HG02588 (cell line): ENCODE data around the gene MAN1C1.

ENCODE experiments used
- ATAC-seq: cut with Tn5 transposase; IDR thresholded peaks from one replicate; pipeline ENCODE4 v1.9.1; 2021; ENCODE audit warnings: mild to moderate bottlenecking, moderate library complexity; ENCODE audit not compliant: unreplicated experiment

MAN1C1 gene

DNA sequence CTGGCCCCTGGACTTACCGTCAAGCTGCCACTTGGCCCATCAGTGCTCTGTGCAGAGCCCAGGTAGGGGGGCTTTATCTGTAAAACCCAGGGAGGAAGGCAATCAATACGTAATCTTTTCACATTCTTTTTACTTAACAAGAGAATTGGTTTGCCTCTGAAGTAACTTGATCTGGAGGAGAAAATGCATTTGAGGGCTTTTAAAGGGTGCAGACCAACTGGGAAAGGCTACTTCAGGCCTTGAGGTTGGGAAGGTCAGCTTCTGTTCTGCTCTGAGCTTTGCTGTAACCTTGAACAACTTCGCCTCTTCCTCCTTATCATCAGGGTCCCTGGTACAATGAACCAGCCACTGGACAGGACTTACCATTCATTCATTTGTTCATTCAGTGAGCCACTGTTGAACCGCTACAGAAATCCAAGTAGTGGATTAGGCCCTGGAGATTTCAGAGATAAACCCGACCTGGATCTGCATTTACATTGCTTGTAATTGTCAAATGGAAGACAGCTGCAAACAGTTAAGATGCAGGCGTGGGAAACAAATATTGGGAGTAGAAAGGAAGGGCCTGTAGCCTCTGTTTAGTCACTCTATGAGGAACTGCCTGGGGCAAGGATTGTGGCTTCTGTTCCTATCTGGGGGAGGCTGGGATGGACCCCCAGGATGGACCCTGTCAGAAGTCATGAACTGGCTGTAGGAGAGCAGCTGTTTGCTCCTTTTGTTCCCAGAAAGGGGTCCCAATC is 90.9 kb downstream of the MAN1C1 start:
- no peak for ATAC-seq

DNA sequence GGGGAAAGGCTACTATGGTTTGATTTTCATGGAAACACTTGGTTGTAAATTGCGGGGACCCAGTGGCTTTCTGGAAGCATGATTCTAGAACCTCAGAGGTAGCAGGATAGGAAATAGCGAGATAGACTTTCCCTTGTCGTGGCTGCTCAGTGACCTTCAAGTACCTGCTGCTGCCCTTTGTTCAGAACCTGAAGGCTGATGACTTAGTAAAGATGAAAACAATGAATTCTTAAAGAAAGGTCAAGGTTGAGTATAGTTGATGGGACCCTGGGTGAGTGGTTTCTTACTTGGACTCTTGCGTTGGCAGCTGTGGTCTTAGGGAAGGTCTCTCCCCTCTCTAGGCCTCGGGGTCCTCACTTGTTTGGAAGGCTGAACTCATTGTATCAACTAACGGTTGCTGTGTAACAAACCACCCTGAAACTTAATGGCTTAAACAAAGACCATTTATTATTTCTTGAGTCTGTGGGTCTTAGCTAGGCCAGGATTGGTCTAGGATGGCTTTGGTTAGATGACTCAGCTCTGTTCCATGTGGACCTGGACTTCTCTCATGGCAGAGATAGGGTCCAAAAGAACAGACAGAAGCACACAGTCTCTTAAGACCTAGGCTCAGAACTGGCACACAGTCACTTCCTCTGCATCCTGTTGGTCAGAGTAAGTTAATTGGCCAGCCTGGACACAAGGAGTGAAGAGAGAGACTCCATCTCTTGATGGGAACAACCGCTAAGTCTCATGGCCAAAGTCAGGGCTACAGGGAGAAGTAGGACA is 94.2 kb downstream of the MAN1C1 start:
- no peak for ATAC-seq

DNA sequence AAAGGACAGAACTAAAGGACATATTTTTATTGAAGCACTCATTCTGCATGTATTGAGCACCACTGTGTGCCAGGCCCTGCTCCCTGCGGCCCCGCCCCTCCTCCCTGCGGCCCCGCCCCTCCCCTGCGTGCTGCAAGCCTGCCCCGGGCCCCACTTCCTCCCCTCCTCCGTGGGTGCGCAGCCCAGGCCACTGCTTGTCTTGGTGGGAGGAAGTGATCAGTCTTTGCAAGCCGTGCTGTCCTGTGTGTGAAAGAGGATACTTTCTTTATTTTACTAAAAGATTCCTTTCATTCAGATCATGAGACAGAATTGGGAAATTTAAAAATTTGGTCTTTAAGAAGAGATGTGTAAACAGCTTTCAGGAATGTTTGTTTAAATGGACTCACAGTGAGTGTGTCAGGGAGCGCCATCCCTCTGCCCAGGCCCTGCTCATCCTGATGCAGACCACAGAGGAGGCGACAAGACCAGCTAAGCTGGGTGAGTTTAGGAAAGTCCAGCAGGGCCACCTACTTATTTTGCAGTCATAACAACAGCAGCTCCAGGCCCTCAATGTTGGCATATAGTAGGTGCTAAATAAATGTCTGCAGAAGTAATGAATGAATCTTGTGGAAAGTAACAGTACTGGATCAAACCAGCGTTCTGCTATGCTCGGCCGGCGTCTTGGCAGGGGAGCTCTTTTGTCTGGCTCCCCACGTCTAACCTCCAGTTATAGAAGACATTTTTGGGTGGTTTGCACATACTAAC is 95.1 kb downstream of the MAN1C1 start:
- ATAC-seq: no peak

DNA sequence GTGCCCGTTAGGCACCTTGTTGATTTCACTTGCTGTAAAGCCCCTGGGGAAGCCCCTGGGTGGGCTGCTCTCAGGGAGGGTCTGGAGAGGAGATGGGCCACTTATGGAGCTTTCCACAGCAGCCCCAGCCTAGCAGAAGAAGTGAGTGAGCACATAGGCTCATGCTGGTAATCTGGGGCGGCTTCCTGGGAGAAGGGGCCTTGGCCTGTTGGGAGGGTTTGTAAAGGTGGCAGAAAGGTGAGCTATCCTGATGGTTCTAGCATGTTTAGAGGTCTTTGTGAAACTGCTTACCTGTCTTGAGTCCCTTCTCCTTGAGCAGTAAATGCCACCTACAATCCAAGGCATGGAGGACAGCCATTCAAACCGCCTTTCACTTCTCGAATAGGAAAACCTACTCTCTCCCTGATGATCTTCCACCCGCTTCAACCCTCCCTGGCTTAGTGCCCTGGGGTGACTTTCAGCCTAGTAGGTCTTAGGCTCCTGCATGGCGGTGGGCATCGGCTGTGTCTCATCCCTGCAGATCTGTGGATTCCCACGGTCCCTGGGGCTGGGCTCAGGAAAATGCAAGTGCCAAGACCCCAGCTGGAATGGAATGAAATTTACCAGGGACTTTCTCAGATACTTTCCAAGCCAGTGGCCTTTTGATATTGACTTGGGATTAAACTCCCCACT is 95.8 kb downstream of the MAN1C1 start:
- ATAC-seq: no peak

DNA sequence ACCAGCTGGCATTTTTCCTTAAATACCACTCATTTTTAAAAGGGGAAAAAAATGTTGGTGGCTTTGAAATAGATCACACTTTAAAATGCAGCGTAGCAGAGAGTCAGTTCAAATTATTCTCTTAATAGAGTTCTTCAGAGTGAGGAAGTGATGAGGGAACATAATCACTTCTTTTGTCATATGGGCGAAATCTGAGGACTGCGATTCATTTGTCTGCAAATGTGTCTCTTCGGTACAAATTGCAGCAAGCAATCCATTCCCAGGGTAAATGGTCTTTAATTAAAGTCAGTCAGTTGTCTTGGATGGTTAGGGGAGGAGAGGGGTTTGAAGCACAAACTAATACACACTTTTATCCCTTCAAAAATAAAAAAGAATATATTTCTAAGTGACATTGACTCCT is 97.4 kb downstream of the MAN1C1 start:
- no peak for ATAC-seq

DNA sequence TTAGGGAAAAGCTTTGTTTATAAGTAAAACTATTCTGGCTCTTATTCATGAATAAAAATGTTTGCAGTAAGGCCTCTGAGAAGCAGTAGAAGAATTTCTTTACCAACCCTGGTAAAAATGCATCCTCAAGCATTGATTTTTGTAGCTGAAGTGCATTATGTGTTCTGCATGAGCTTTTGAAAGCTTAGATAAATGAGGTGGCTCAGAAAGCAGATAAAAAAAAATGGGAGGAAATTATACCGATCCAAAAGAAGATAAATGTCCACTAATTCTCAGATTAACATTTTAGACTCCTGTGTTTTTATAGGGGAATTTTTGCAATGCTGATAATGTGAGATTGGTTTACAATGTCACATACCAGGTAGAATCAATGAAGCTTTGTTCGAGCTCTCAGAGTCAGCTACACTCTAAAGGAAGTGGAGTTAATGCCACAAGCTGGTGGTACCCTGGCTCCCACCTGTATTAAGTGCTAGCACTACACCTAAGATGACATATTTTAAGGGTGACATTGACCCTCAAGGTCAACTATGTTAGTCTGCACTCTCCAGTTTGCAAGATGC is 97.9 kb downstream of the MAN1C1 start:
- ATAC-seq: no peak

DNA sequence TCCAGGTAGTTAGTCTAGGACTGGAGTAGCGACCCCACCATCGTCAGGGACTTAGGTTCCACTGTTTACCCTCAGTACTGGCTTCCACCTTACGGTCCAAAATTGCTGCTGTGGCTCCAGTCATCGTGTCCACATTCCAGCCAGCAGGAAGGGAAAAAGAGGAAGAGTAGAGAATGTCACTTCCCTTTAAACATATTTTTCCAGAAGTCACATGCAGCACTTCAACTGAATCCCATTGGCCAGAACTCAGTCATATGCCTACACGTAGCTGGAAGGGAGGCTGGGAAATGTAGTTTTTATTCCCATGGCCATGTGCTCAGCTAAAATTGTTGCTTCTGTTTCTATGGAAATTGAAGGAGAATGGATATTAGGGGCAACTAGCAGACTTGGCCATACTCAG is 99.3 kb downstream of the MAN1C1 start:
- no peak for ATAC-seq

DNA sequence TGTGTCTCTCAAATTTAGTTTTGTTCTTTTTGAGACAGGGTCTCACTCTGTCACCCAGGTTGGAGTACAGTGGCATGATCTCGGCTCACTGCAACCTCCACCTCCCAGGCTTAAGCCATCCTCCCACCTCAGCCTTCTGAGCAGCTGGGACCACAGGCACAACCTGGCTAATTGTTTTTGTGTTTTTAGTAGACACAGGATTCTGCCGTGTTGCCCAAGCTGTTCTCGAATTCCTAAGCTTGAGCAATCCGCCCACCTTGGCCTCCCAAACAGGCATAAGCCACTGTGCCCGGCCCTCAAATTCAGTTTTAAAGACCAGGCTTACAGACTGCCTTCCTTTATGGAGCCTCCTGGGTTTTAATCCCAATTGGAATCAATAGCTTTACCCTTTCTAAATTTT is 99.7 kb downstream of the MAN1C1 start:
- no peak for ATAC-seq

DNA sequence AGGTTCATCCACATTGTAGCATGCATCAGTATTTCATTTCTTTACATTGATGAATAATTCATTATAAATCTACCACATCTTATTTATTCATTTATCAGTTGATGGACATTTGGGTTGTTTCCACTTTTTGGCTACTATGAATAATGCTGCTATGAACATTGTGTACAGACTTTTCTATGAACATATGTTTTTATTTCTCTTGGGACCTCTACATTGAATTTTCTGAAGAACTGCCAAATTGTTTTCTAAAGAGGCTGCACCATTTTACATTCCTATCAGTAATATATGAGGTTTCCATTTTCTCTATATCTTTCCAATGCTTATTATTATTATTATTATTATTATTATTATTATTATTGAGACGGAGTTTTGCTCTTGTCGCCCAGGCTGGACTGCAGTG is 102.1 kb downstream of the MAN1C1 start:
- ATAC-seq: no peak

DNA sequence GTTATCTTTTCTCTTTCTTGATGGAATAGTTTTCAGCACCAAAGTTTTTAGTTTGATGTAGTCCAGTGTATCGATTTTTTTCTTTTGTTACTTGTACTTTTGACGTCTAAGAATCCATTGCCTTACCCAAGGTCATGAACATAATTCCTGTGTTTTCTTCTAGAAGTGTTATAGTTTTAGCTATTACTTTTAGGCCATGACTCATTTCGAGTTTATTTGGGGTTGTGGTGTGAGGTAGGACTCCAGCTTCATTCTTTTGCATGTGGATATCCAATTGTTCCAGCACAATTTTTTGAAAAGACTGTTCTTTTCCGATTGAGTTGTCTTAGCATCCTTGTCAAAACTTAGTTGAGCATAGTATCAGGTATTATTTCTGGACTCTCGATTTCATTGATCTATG is 104.0 kb downstream of the MAN1C1 start:
- ATAC-seq: no peak

DNA sequence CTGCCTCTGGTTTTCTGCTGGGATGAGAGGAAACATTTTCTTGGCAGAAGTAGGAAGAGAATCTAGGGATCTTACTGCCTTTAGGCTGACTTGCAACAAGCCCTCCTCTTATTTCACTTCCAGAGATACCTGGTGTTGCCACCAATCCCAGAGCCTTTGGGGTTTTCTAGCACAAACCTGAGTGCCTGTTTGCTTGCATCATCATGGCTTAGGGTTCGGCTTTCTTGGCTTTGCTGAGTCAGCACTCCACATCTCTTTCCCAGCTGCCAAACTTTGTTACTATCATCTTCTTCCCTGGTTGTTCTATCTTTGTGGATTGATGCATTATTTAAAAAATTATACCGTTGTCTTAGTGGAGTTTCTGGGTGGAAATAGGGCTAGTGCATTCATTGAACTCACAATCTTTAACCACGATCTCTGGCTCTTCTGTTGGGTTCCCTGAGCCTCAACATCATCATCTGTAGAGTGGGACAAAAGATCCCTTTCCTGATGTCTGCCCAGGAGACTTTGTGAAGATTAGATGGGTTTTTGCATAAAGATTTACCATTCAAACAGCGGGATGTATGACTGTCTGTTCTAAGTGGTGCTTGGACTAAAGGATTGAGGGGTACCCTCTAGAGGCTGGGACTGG is 106.8 kb downstream of the MAN1C1 start:
- ATAC-seq: no peak

DNA sequence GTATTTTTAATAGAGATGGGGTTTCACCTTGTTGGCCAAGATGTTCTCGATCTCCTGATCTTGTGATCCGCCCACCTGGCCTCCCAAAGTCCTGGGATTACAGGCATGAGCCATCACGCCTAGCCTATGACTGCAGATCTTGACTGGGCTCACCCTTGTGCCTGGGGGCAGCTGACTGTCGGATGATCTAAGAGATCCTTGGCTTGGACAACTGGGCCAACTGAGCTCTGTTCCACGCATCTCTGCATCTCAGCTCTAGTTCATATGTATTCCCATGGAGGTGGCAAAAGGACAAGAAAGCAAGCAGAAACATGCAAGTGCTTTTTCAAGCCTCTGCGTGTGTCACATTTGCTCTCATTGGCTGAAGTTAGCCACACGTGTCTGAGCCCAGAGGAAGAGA is 107.6 kb downstream of the MAN1C1 start:
- no peak for ATAC-seq

DNA sequence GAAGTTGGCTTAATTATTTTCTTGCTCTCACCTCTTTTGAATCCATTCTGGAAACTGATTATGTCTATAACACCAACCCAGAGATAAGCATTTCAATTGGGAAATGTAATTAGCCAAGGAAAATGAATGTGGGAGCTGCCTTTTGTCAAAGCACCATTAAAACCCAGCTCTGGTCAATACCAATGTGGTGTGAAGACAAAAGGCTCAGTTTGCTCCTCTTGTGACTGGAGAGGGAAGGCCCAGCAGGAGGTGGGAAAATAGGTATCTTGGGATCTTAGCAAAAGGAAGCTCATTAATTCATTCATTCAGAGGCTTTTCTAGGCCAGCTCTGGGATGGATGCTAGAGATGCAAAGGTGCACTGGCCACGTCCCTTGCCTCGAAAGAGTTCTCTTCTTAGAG is 108.4 kb downstream of the MAN1C1 start:
- no peak for ATAC-seq

DNA sequence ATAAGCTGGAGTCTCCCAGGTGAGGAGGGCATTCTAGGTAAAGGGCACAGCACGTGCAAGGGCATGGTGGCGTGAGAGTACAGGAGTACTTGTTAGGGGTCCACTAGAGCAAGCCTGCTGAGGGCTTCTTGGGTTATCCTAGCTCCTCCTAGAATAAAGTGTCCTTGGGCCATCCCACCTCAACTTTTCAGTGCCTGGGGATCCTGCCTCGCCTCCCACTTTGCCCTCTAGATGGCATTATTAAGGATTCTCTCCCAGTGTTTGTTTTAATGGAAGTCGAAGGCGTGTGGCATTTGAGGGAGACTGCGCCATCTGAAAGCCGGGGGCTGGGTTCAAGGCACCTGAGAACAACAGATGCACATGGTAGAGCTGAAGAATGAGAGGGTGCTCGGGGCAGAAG is 108.9 kb downstream of the MAN1C1 start:
- no peak for ATAC-seq

DNA sequence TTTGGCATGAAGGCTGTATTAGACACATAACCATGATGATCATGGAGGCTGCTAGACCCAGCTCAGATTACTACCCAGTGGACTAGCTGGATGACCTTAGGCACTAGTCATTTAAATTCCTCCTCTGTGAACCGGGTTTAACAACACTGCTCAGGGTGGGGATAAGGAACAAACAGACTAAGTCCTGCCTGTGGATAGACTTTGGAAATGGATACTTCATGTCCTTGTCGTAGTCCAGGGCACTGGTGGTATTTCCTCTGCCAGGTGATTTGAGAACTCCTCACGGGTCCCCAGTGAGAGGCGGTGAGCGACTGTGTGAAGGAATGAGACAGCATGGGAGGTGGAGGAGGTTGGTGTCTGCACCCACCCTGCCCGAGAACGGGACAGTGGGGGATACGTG is 110.5 kb downstream of the MAN1C1 start:
- no peak for ATAC-seq

DNA sequence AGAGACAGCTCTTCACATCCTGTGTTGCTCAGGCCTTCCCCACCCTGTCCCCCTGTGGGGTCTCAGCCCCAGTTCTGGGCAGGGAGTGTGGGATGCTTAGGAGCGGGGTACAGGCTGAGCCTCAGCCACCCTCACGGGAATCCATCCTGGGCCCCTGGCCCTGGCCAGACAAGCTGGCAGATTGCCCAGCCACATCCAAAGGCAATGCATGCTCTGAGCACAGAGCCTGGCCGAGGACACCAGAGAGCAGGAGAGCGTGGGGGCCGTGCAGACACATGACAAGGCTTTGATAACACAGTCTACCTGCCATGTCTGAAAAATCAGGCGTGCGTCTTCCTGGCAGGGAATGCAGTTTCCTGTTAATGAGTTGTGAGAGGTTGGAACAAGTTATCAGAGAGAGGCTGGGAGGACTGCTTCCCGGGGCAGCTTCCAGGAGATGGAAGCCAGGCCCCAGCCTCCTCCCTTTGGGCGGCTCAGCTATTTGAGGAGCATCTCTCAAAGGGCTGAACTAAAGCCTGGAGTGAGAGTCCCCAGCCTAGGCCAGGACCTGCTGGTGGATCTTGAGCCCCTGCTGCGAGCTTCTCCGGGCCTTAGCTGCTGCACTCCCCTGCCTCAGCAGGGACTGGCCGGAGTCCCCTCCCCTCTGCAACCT is 111.2 kb downstream of the MAN1C1 start:
- ATAC-seq: no peak

DNA sequence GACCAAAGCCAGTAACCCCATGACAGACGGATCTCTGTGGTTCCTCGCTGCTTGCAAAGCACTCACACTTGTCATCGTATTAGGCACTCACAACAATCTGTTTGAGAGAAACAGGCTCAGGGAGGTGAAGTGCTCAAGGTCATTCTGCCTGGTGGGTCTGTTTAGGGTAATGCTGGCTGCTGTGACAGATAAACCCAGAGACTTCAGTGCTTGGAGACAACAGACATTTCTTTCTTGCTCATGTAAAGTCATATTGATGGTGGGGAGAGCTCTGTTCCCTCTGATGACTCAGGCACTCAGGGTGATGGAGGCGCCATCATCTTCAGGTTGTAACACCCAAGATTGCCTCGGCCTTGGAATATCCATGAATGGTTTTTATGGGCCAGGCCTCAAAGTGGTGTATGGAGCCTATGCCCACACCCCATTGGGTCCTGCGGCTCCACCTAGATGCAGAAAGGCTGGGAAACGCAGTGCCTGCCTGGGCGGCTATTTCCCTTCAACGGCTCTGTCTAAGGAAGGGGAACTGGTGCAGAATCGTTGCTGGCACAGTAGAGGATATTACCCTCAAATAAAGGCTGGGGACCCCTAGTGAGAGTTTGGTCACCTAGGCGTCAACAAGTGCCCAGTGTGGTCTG is 111.8 kb downstream of the MAN1C1 start:
- no peak for ATAC-seq

DNA sequence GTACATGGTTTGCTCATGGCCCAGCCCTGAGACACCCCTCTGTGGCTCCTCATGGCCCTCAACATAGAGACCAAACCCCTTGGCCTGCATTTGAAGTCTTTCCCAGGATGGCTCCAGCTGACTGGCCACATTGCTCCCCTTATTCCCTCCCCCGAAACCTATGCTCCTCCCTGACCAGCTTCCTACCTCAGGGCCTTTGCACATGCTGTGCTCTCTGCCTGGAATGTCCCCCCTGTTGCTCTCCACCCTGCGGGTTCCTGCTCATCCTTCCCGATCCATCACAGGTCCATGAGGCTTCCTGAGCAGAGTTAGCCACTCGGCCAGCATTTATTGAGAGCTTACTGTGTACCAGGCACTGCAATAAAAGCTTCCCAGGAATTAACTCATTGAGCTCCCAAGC is 112.5 kb downstream of the MAN1C1 start:
- ATAC-seq: no peak

DNA sequence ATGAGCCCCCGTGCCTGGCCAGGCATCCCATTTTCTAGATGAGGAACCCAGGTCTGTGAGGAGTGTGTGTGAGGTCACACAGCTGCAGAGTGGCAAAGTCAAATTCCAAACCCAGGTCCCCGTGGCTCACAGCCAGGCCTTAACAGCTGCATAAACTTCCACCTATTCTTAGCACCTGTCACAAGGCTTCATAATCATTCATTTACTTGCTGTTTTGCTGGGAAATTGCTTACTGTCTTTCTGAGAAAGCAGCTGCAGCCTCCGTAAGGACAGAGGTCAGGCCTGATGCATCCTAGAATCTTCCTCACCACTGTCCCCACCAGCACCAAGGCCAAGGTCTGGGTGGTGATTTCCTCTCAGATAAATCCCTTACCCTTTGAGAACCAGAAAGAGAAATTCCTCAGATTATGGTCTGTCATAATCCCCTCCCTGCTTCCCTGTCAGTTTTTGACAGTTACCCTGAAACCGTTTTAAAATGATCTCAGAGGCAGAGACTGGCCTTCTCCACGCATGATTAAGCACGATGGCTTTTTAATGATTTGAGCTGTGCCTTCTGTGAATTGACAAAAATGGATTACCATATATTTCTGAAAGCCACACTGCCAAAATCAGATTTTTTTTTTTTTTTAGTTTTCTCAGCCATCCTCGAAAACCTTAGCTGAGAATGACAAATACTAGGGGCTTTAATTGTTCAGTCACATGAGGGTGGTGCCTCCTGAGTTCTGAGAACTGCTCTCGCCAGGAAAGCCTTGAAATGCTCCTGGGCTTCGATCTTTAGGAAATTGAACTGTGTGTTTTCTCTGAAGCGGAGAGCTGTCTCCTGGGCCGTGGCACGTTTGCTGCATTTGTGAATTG is 113.4 kb downstream of the MAN1C1 start:
- ATAC-seq: no peak
